Natural killer cell treated with Interleukin-12 subunit alpha and Interleukin-12 subunit beta and Interleukin-15 and Interleukin-18, amount 100 ng/mL, for 72 hours (primary cell): ENCODE results near the gene NEK6. TPM values are rescaled to one million over a fixed set of nuclear protein-coding genes. Genes with fewer than 3 reads are reported as not detected.

ENCODE experiments used
- ATAC-seq, 2 donors: fragments of 150-1000 bp; cut with Tn5 transposase in 1 of 2; sonication (Bioruptor Pico), chemical (Tn5 transposase) in 1 of 2; 2 replicates each; pipeline ENCODE4 v1.10.0; 2021
- DNase-seq: peaks from one replicate; pipeline ENCODE4 v3.0.0; 2022; ENCODE audit warnings: low spot score
- H3K27ac Mint-ChIP-seq, 2 donors: 1 replicate in 1 of 2; 2 replicates in 1 of 2; pipeline ENCODE4 v1.8.0; 2022; ENCODE audit warnings: mixed read lengths in 2 of 2, mild to moderate bottlenecking in 1 of 2, moderate library complexity in 1 of 2
- H3K27me3 Mint-ChIP-seq, 2 donors: 1 replicate in 1 of 2; 2 replicates in 1 of 2; pipeline ENCODE4 v1.8.0; 2022; ENCODE audit warnings: mixed read lengths in 2 of 2
- H3K36me3 Mint-ChIP-seq: one replicate; pipeline ENCODE4 v1.8.0; 2022; ENCODE audit warnings: mixed read lengths
- H3K4me1 Mint-ChIP-seq, 2 donors: 1 replicate in 1 of 2; 2 replicates in 1 of 2; pipeline ENCODE4 v1.8.0; 2022; ENCODE audit warnings: low read depth in 2 of 2, mixed read lengths in 2 of 2, mild to moderate bottlenecking in 1 of 2
- H3K4me3 Mint-ChIP-seq: one replicate; pipeline ENCODE4 v1.8.0; 2022; ENCODE audit warnings: mixed read lengths
- H3K9me3 Mint-ChIP-seq: 2 replicates; pipeline ENCODE4 v1.8.0; 2022; ENCODE audit warnings: mixed read lengths
- total RNA-seq, 2 donors: library from RNA; stranded (reverse); gene quantifications; one replicate each; pipeline ENCODE4 v1.2.3, GENCODE V29; 2022

Gene NEK6
- total RNA-seq, 2 donors from 2014 or later: 11.4 to 38.7 TPM

DNA sequence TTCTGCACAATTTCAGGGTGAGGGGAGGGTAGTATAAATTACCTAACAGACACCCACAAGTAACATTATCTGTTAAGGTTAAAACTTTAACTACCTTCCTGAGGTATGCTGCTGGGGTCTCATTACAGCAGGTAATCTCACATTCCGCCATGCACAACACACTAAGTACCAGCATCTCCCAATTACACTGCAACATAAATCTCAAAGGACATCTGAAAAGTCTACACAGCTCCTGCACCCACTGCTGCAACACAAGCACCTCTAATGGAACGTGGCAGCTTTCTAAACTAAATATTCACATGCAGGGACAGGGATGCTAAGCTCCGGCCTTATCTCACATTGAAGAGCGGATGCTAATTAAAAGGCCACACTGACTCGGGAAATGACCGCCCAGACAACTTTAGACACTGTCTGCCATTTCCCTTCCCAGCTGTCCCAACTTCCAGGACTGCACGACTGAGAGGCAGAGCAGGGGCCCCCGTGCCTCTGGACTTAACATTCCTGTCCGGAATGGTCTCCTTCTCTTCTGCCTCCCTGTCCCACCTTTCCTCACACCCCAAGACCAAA lies 111.6 kb downstream of the NEK6 start:
- no peaks in the 10 kb centered on the region for H3K9me3 Mint-ChIP-seq
- ATAC-seq (no peak), DNase-seq (no peak)
- H3K4me3 Mint-ChIP-seq: no peak overlapping the region
- peak overlapping the region in 1 of 2 donors; percentile 42 for H3K27ac Mint-ChIP-seq
- no peaks in the 10 kb centered on the region for H3K27me3 Mint-ChIP-seq
- H3K36me3 Mint-ChIP-seq: peaks cover 6% of the 10 kb centered on the region
- peaks cover 50 to 51% of the 10 kb centered on the region in 2 donors for H3K4me1 Mint-ChIP-seq

DNA sequence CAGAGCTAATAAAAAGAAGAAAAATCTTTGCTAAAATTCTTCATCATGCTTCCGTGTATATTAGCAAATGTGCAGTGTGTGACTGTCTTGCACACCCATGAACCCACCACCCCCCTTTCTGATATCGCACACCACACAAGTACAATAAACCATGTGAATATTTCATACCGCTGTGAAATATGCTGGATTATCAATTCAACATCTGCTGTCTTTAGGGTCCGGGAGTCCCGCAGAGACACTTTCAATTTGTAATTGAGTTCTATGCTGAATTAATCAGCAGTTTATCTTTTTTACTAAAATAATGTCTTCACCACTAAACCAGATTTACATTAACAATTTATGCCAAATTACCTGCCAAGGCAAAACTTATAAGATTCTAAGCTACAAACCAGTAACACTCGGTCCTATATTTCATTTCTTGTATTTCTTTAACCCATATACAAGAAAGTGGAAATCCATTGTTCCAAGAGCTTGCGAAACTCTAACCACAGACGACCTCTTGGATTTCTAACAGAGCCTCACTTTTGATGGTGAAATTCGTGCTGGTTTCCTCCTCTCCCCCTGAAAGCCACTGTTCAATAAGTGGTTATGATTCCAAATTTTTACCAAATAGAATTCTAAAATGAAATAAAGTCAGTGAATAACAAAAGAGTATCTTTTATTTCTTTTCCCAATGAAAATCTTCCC lies 113.3 kb downstream of the NEK6 start:
- Mint-ChIP-seq H3K36me3 (no peaks in the 10 kb centered on the region), H3K27ac (no peak overlapping the region), H3K4me1 (peaks cover 39 to 47% of the 10 kb centered on the region in 2 donors), H3K27me3 (no peaks in the 10 kb centered on the region), H3K4me3 (no peak overlapping the region), H3K9me3 (no peaks in the 10 kb centered on the region)
- ATAC-seq (no peak), DNase-seq (no peak)

DNA sequence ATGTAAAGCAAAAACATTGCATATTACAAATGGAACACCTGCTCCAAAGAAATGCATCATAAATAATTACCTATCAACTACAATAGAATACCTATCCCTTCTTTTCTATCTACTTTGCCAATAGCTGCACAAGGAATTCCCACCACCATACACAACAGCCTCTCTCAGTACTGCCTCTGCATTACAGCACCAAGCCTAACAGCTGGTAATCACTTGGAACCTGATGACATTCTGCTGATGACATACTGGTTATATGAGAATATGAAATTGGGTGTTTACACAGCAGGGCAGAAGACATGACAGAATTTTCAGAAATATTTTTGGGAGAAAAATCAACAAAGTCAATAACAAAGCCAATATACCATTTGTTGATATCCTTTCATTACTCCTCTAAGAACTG lies 114.3 kb downstream of the NEK6 start:
- ATAC-seq (no peak), DNase-seq (no peak)
- Mint-ChIP-seq H3K4me3 (no peak overlapping the region), H3K27me3 (no peaks in the 10 kb centered on the region), H3K27ac (no peak overlapping the region), H3K9me3 (no peaks in the 10 kb centered on the region), H3K36me3 (no peaks in the 10 kb centered on the region), H3K4me1 (peaks cover 34 to 42% of the 10 kb centered on the region in 2 donors)

DNA sequence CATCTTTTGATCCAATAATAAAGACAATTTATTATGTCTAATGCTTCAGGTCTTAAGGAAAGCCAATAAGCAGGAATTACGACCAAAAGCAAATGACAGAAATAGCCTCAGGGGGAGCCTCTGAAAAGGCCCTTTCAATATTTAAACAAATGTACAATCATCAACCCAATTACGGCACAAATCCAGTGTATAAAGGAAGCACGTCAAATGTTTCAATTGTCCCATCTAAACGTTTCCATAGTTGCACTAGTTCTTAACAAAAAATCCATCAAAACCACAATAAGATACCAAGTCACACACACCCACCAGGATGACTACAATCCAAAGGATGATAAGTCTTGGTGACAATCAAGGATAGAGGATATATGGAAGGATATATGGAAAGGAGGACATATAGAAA lies 115.6 kb downstream of the NEK6 start:
- peaks cover 37% of the 10 kb centered on the region in 2 donors for H3K4me1 Mint-ChIP-seq
- no peaks in the 10 kb centered on the region for H3K9me3 Mint-ChIP-seq
- no peaks in the 10 kb centered on the region for H3K36me3 Mint-ChIP-seq
- no peak for ATAC-seq
- DNase-seq: no peak
- no peak overlapping the region for H3K4me3 Mint-ChIP-seq
- no peak overlapping the region for H3K27ac Mint-ChIP-seq
- H3K27me3 Mint-ChIP-seq: no peaks in the 10 kb centered on the region

DNA sequence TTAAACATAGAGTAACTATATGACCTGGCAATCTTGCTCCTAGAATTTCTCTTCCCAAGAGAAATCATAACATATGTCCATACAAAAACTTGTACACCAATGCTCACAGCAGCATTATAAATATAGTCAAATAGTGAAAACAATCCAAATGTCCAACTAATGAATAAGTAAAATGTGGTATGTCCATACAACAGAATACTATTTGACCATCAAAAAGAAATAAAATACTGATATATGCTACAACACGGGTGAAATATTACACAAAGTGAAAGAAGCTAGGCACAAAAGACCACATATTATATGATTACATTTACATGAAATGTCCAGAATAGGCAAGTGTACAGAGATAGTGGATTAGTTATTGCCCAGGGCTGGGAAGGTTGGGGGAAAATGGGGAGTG lies 116.1 kb downstream of the NEK6 start:
- H3K27ac Mint-ChIP-seq: no peak overlapping the region
- H3K4me1 Mint-ChIP-seq: peaks cover 33 to 39% of the 10 kb centered on the region in 2 donors
- no peaks in the 10 kb centered on the region for H3K9me3 Mint-ChIP-seq
- H3K27me3 Mint-ChIP-seq: no peaks in the 10 kb centered on the region
- H3K36me3 Mint-ChIP-seq: no peaks in the 10 kb centered on the region
- no peak overlapping the region for H3K4me3 Mint-ChIP-seq
- ATAC-seq (no peak), DNase-seq (no peak)

DNA sequence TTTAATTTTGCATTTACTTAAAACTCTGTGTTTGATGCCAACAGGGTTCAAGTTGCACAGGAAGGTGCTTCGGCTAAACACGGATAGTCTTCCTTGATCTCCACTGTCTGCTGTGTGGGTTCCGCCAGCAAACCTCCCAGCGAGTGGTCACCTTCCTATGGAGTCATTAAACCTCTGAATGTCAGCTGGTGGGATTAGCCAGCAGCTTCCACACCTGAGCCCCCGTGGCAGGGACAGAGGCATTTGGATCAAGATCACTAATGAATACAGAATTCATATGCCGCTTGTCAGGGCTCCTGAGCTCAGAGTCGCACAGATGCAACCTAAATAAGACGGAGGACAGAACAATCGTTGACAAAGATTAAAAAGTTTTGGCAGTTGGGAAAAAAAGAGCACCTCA lies 118.0 kb downstream of the NEK6 start:
- H3K4me3 Mint-ChIP-seq: no peak overlapping the region
- H3K27ac Mint-ChIP-seq: no peak overlapping the region
- no peaks in the 10 kb centered on the region for H3K9me3 Mint-ChIP-seq
- H3K36me3 Mint-ChIP-seq: no peaks in the 10 kb centered on the region
- DNase-seq (no peak), ATAC-seq (no peak)
- peaks cover 28 to 39% of the 10 kb centered on the region in 2 donors for H3K4me1 Mint-ChIP-seq
- no peaks in the 10 kb centered on the region for H3K27me3 Mint-ChIP-seq

DNA sequence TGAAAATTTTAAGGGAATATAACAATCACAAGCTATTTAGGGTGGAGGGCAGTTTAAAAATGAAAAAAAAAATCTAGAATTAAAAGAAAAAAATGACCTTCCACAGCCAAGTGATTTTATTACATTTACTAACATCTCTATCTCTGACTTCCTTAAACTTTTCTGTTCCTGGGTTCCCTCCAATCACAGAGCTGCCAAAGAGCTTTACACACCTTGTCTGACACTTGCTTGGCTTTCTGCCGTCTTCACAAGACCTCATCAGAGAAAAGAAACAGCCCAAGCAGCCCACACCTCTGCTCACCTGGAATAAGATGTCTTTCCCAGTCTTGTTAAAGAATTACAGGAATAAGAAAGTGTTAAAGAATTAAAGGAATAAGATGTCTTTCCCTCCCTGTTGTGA lies 118.6 kb downstream of the NEK6 start:
- H3K9me3 Mint-ChIP-seq: no peaks in the 10 kb centered on the region
- H3K27ac Mint-ChIP-seq: no peak overlapping the region
- no peaks in the 10 kb centered on the region for H3K27me3 Mint-ChIP-seq
- H3K4me1 Mint-ChIP-seq: peaks cover 28 to 37% of the 10 kb centered on the region in 2 donors
- no peak overlapping the region for H3K4me3 Mint-ChIP-seq
- no peaks in the 10 kb centered on the region for H3K36me3 Mint-ChIP-seq
- DNase-seq (no peak), ATAC-seq (no peak)

DNA sequence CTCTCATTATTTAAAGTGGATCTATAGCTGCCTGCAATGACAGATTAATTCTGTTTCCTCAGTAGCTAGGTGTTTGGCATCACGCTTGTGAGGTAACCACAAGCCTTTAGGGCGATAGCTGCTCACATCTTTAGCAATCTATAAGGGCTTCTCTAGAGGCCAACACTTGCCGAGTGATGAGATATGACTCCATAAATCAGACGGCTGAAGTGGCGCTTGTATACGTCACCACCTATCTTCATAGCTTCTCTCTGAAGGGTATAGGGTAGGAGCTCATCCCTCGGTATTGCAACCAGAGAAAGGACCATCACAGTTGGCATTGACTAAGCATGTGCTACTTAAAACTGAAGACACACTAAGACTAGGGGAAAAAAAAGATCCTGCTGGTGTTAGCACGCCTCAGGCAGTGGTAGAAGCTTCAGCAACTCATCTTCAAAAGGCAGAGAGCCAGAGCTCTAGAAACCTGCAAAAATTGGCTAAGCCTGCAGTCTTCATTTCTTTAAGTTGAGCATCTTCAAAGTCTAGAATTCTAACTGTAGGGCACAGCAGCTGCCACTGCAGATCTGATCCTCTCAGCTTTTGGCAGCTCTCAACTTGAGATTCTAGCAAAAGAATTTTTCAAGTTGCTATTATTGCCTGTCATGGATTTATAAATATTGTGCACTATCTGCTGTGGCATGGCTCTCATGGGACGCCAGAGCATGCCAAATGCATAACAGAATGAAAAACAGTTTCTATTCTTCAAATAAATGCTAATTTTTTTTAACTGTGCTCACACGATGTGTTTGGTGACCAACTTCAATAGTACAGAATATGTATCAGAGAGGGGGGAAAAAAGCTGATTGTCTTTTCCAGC lies 120.0 kb downstream of the NEK6 start:
- H3K4me1 Mint-ChIP-seq: peaks cover 24 to 27% of the 10 kb centered on the region in 2 donors

DNA sequence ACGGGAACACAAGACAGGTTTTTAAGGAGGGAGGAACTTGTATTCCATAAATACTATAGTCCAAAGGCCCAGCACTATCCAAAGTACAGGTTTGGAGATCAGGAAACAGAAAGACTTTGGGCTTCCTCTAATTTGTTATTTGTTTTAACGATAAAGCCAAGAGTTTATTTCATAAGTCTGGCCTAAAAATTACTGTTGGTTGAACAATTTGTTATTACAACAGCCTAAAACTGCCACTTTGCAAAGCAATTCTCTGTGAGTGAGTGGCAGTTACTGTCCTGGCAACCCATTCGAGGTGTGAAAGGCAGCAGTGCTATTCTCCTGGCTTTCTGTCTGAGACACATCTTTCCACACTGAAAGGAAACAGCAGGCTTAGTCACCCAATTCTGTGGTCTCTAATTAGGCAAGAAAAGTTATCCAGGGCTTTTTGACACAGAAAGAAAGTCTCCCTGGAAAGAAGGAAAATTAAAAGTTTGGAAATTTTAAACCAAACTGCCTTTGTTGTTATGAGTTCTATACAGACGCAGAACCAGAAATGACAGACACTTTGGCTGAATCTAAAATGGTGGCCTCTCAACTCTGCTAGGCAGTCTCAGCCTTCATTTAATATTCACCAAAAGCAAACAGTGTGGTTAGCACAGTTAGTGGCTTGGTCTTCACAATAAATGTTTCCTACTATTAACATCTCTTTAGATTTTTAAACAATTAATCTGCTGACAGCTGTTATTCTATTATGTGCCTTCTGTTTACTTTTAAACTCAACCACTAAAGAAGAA lies 123.6 kb downstream of the NEK6 start:
- H3K4me1 Mint-ChIP-seq: peaks cover 11 to 22% of the 10 kb centered on the region in 2 donors
- peak overlapping the region; percentile 33 to 51 for H3K27ac Mint-ChIP-seq
- no peaks in the 10 kb centered on the region for H3K9me3 Mint-ChIP-seq
- DNase-seq: no peak
- peak; percentile 89 for ATAC-seq
- H3K4me3 Mint-ChIP-seq: no peak overlapping the region
- no peaks in the 10 kb centered on the region for H3K27me3 Mint-ChIP-seq
- peaks cover 8% of the 10 kb centered on the region for H3K36me3 Mint-ChIP-seq

More for the DNA sequence above, 120.0 kb downstream of the NEK6 start:
- Mint-ChIP-seq H3K4me3 (no peak overlapping the region), H3K27me3 (no peaks in the 10 kb centered on the region), H3K36me3 (no peaks in the 10 kb centered on the region), H3K9me3 (no peaks in the 10 kb centered on the region), H3K27ac (no peak overlapping the region)
- DNase-seq (no peak), ATAC-seq (no peak)

DNA sequence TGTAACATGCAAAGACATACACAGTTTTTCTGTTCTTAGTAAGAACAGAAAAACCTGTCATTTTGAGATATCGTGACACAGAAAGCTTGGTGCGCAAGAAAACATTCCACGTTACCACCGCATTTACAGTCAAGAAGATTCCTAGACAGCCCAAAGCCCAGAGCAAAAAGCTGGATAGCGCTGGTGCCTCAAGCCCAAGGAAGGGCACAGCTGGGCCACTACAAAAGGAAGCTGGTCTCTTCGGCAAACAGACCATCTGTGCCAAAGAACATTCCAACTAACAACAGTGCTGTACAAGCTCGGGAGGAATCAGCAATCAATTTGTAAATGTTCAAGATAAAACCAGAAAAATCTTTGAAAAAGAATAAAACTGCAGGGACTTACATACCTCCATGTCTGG lies 126.5 kb downstream of the NEK6 start:
- H3K4me3 Mint-ChIP-seq: no peak overlapping the region
- H3K27me3 Mint-ChIP-seq: no peaks in the 10 kb centered on the region
- ATAC-seq: no peak
- no peaks in the 10 kb centered on the region for H3K9me3 Mint-ChIP-seq
- H3K36me3 Mint-ChIP-seq: peaks cover 8% of the 10 kb centered on the region
- no peak overlapping the region for H3K27ac Mint-ChIP-seq
- DNase-seq: no peak
- peaks cover 23 to 28% of the 10 kb centered on the region in 2 donors for H3K4me1 Mint-ChIP-seq

DNA sequence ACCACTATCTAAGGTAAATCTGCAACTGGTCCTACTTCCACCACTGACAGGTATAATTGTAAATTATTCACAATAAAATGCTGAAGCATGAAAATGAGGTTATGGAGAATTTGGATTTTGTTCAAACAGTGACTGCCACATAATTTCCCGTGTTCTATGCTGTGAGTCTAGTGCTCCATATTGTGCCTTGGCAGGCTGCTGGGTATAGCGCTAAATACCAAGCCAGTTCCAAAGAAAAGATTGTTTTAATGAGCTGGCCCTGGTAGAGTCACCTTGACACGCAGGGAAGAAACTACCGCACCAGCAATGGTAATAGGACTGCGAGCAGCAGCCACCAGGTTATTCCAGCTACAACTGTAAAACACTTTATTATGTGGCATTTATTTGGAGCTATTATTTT lies 127.1 kb downstream of the NEK6 start:
- no peak for DNase-seq
- H3K9me3 Mint-ChIP-seq: no peaks in the 10 kb centered on the region
- no peak overlapping the region for H3K4me3 Mint-ChIP-seq
- peaks cover 30 to 31% of the 10 kb centered on the region in 2 donors for H3K4me1 Mint-ChIP-seq
- H3K36me3 Mint-ChIP-seq: peaks cover 8% of the 10 kb centered on the region
- H3K27ac Mint-ChIP-seq: no peak overlapping the region
- no peak for ATAC-seq
- H3K27me3 Mint-ChIP-seq: no peaks in the 10 kb centered on the region

DNA sequence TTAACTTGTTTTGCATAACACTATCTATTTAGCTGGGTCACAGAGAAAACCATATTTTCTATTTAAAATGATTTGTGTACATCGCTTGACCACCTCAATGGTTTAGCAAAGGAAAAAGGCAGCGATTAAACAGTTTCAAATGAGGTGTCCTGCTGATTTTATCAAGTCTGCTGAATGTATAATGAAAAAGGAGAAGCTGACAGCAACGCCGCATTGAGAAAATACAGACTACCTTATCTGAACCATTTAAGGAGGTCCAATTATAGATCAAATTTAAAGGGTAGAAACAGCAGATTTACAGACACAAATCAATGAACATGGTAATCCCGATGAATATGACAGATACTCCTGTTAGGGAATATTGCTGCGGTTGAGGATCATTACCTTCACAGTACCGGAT lies 127.9 kb downstream of the NEK6 start:
- DNase-seq: no peak
- Mint-ChIP-seq H3K9me3 (no peaks in the 10 kb centered on the region), H3K4me1 (peaks cover 30 to 31% of the 10 kb centered on the region in 2 donors), H3K36me3 (peaks cover 8% of the 10 kb centered on the region), H3K4me3 (no peak overlapping the region), H3K27me3 (no peaks in the 10 kb centered on the region), H3K27ac (no peak overlapping the region)
- no peak for ATAC-seq

DNA sequence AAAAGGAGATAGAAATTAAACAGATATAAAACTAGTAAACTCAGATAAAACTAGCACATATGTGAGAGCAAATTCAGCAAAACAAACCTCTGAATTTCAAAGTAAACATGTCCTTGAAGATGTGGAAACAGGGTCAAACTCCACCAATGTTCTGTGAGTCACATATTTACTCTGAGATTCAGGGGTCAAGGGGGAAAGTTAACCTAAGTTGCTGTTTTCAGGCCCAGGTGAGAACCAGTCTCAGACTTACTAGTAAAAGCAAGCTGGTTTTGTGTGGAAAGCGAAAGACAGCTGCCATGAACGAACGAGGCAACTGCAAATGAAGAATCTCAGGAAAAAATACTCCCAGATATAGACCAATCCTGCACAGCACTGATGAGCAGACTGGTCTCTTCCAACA lies 128.5 kb downstream of the NEK6 start:
- Mint-ChIP-seq H3K9me3 (no peaks in the 10 kb centered on the region), H3K36me3 (peaks cover 8% of the 10 kb centered on the region), H3K4me1 (peaks cover 35 to 37% of the 10 kb centered on the region in 2 donors), H3K27me3 (no peaks in the 10 kb centered on the region), H3K27ac (no peak overlapping the region), H3K4me3 (no peak overlapping the region)
- no peak for ATAC-seq
- no peak for DNase-seq
